ENCODE results near the gene TEKT2. TPM values are rescaled to one million over a fixed set of nuclear protein-coding genes. Genes with fewer than 3 reads are reported as not detected.
A peak's percentile ranks its signal among the peaks of the same experiment; 100 is the strongest.

The TEKT2 gene
- total and polyA plus RNA-seq, 2 experiments from 2014 or later: not detected

GRCh38 chr1:36125129-36125991, 41.5 kb downstream of the TEKT2 start, which contains the start of gene COL8A2:
COL8A2 (minus strand) TSS chr1:36125222; CDS start chr1:36100242, 24,980 bp downstream.
- in situ Hi-C loops (cut with MboI): no loop called here
- Histone ChIP-seq H3K4me2 (ENCODE audit: unreplicated experiment) (peak within 1 kb of the TSS; percentile 35), H3K4me1 (ENCODE audit: insufficient read depth) (peaks cover 12% of the 10 kb centered on the region), H3K4me3 (peak within 1 kb of the TSS; percentile 60), H4K20me1 (ENCODE audit: insufficient read depth) (no peaks in the 10 kb centered on the region), H3K27me3 (replicated peaks; ENCODE audit: insufficient read depth) (0 out of 2 replicates have a peak, but pooled peaks cover 4% of the 10 kb centered on the region), H3K9ac (peak within 1 kb of the TSS; percentile 42; the same call in 1 of the 2 replicates), H3F3A (ENCODE audit: insufficient read depth) (peaks cover 10% of the 10 kb centered on the region; the same call in 1 of the 2 replicates), H3K36me3 (ENCODE audit: low read depth) (no peaks in the 10 kb centered on the region), H3K79me2 (ENCODE audit: insufficient read depth) (no peaks in the 10 kb centered on the region), H3K9me2 (ENCODE audit: insufficient read depth) (no peaks in the 10 kb centered on the region), H2AFZ (peak within 1 kb of the TSS; percentile 77), H3K27ac (no peak within 1 kb of the TSS), H3K9me3 (ENCODE audit: low read depth) (no peaks in the 10 kb centered on the region)
- peak; percentile 52 for DNase-seq
- 13 to 37% methylated on average over 20 to 60 of the region's 77 CpGs for WGBS, 2 experiments (ENCODE audit: low coverage in 1 of 2, low lambda C conversion rate in 2 of 2, missing lambda C conversion rate in 2 of 2)
- no peak for TF ChIP-seq EZH2phosphoT487 (IDR thresholded peaks at IDR 0.05; ENCODE audit: insufficient read depth, low read depth)
- no peak for TF ChIP-seq EZH2 (IDR thresholded peaks at IDR 0.05; ENCODE audit: insufficient read depth, poor library complexity, severe bottlenecking)

GRCh38 chr1:36126005-36126716, 42.3 kb downstream of the TEKT2 start:
- no peak overlapping the region for H2AFZ ChIP-seq
- no peak overlapping the region for H3K4me3 ChIP-seq
- no peaks in the 10 kb centered on the region for H4K20me1 ChIP-seq (ENCODE audit: insufficient read depth)
- no peak for DNase-seq
- H3K79me2 ChIP-seq (ENCODE audit: insufficient read depth): no peaks in the 10 kb centered on the region
- 90 to 94% methylated on average over 19 to 21 of the region's 21 CpGs for WGBS, 2 experiments (ENCODE audit: low coverage in 1 of 2, low lambda C conversion rate in 2 of 2, missing lambda C conversion rate in 2 of 2)
- no peak for TF ChIP-seq EZH2 (IDR thresholded peaks at IDR 0.05; ENCODE audit: insufficient read depth, poor library complexity, severe bottlenecking)
- TF ChIP-seq EZH2phosphoT487 (IDR thresholded peaks at IDR 0.05; ENCODE audit: insufficient read depth, low read depth): no peak
- H3K9me2 ChIP-seq (ENCODE audit: insufficient read depth): no peaks in the 10 kb centered on the region
- no peak overlapping the region for H3K4me2 ChIP-seq (ENCODE audit: unreplicated experiment)
- H3K9ac ChIP-seq: no peak overlapping the region
- no peaks in the 10 kb centered on the region for H3K36me3 ChIP-seq (ENCODE audit: low read depth)
- no peak overlapping the region for H3K27ac ChIP-seq
- in situ Hi-C loops (cut with MboI): no loop called here
- H3K9me3 ChIP-seq (ENCODE audit: low read depth): no peaks in the 10 kb centered on the region
- 0 out of 2 replicates have a peak, but pooled peaks cover 4% of the 10 kb centered on the region for H3K27me3 ChIP-seq (replicated peaks; ENCODE audit: insufficient read depth)
- H3K4me1 ChIP-seq (ENCODE audit: insufficient read depth): peaks cover 12% of the 10 kb centered on the region
- H3F3A ChIP-seq (ENCODE audit: insufficient read depth): peaks cover 10% of the 10 kb centered on the region; the same call in 1 of the 2 replicates

DNA sequence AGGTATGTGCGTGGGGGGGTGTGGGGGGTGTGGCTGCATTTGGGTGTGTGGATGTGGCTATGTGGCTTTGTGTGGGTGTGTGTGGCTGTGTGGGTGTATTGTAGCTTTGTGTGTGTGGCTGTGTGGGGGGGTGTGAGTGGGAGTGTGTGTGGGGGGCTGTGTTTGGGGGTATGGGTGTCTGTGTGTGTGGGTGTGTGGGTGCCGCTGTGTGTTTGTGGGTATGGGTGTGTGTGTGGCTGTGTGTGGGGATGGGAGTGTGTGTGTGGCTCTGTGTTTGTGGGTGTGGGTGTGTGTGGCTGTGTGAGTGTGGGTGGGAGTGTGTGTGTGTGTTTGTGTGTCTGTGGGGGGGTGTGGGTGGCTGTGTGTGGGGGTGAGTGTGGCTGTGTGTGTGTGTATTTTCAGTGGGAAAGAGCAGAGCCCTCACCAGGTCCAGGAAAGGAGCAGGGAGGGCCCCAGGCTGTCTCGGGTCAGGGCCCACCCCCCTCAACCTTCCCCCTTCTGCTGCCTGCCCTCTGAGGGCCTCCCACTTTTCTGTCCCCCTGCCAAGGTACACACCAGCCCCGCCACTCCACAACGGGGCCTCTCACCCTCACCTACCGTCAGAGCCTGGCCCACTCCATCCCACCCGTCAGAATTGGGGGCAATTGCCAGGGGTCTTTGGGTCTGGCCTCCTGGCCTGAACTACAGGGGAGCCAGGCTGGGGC, 43.1 kb downstream of the TEKT2 start:
- TF ChIP-seq EZH2 (IDR thresholded peaks at IDR 0.05; ENCODE audit: insufficient read depth, poor library complexity, severe bottlenecking) (no peak), EZH2phosphoT487 (IDR thresholded peaks at IDR 0.05; ENCODE audit: insufficient read depth, low read depth) (no peak)
- DNase-seq: no peak
- Histone ChIP-seq H2AFZ (no peak overlapping the region), H3K27ac (no peak overlapping the region), H3K4me3 (no peak overlapping the region), H3K27me3 (replicated peaks; ENCODE audit: insufficient read depth) (0 out of 2 replicates have a peak, but pooled peaks cover 4% of the 10 kb centered on the region), H3K9me3 (ENCODE audit: low read depth) (no peaks in the 10 kb centered on the region), H3K9ac (no peak overlapping the region), H3K4me1 (ENCODE audit: insufficient read depth) (peaks cover 12% of the 10 kb centered on the region), H3K79me2 (ENCODE audit: insufficient read depth) (no peaks in the 10 kb centered on the region), H3F3A (ENCODE audit: insufficient read depth) (peaks cover 10% of the 10 kb centered on the region; the same call in 1 of the 2 replicates), H4K20me1 (ENCODE audit: insufficient read depth) (no peaks in the 10 kb centered on the region), H3K36me3 (ENCODE audit: low read depth) (no peaks in the 10 kb centered on the region), H3K9me2 (ENCODE audit: insufficient read depth) (no peaks in the 10 kb centered on the region), H3K4me2 (ENCODE audit: unreplicated experiment) (no peak overlapping the region)
- in situ Hi-C loops (cut with MboI): no loop called here
- WGBS, 2 experiments (ENCODE audit: low coverage in 1 of 2, low lambda C conversion rate in 2 of 2, missing lambda C conversion rate in 2 of 2): 93 to 100% methylated on average over 1 to 7 of the region's 7 CpGs

Measured in GM23248 (cell line).